ENCODE data around the gene ROBO1. TPM values are rescaled to one million over a fixed set of nuclear protein-coding genes. Genes with fewer than 3 reads are reported as not detected.

ROBO1 gene
- polyA plus RNA-seq, 3 donors = 86.9 to 107 (median 102) TPM

DNA sequence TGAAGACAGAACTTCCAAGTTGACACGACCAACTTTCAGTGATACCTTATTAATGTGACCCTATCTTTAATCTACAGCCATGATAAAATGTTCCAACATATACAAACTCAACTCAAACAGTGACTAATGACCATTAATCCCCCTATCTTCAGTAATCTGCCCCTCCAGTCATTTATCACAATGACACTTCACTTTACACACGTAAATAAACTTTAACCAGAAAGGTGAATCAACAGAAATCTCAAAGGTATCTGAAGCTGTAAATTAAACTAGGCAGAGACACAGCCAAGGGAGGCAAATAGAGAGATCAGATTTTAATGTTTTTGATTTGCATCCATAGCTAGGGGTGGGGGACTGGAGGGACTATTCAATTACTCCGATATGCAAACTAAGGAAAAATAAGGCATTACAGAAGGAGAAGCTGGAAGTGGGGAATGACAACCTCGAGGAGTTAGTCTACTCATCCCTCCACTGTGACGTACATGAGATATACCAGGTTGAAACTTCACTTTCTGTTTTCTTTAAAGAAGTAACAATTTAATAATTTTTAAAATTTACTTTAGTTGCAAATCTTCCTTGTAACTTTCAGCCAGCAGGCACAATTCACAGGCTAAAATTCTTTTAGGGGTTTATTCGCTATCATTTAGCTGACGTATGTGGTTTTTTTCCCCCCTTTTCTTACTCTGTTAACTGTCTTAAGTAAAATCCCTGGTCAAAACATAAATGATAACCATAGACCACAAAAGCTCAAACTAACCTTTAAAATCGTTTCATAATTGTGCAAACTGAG, 751.0 kb downstream of the ROBO1 start:
- DNase-seq = no peak

DNA sequence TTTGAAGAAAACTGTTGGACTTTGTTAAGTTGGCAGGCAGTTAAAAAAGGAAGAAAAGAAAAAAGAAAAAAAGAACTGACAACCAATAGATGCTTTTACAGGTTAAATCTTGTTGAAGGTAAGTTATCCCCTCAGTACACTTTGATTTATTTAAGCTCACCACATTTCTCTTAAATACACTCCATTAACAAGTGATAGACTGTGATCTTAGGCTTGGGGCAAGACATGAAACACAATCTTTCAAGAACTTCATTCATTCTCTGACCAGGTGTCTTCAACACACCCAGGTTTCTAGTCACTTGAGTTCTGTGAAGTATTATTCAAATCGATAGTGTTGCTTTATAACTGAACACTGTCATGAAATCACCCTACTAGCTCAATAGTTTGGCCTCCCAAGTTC, 751.9 kb downstream of the ROBO1 start:
- DNase-seq = no peak

DNA sequence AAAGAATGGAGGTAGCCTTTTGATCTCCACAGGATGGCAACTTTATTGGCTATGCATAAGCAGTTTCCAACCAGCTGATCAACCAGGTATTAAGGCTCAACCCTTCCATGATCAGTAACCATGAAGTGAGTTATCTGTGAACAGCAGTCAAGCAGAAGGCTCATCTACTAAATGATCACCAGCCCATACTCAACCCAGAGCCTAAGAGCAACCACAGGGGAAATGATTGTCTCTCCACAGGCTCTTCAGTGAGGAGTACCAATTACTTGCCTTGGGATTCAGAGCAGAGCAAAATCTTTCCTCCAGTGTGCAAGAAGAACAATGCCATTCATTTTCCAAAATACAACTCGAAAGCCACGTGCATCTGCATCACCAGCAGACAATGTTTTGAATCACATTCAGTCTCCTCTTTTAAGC, 754.8 kb downstream of the ROBO1 start:
- DNase-seq = no peak

DNA sequence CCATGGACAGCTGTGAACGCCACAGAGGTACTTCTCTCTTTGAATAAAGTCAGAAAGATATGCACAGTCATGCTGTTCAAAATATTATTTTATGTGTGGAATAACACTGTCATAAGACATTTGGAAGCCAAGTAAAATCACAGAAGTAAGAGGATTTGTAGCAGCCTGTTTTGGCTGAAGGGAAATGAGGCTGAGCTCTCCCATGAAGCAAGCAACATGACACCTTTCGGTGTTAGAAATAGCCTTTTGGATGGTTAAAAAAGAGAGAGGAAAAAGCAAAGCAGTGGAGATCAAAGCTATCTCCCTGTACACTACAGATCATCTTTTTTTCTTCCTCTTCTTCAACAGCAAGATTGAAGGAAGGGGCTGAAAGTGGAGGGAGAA, 755.3 kb downstream of the ROBO1 start:
- no peak for DNase-seq

DNA sequence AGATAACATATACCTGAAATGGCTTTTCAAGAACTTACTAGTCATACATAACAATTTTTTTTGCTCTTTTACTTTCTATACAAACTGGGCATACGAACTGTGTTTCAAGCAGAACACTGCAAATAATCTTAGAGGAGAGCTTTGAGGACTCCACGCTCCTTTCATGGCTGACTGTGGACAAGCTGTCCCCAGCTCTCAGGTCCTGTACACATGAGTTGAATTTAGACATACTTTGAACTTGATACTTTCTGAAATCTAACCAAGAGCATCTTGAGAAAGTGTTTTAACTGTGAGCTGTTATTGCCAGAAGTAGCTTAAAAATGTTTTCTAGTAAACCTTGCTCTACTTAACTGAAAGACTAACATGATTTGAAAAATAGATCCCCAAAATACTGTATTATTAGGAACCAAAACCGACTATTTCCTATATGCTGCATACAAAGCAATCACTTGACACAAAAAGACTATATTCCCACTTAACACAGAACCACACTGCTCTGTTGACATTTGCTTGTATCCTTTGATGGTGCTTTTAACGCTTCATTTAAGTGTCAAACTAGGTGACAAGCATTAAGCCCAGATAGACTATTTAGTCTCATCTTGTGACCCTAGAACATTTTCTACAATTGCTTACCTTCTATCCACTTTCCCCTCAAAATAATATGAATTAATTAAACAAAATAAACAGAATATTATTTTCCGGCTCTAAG, 755.8 kb downstream of the ROBO1 start:
- DNase-seq = no peak

DNA sequence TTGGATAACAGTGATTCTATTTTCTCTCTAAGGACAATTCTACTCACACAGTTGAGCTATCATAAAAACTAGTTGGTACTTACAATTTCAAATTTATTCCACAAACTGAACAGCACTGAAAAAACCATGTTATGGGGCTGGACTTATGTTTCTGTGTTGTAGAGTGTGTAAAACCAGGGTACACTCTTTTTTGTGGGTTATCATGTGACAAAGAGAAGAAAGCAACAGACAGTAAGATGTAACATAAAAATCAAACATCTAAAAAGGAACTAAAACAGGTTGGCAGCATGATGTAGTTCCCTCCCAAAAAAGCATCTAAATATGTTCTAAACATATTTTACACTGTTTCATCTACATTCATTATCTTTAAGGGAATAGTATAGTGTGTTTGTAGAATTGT, 757.9 kb downstream of the ROBO1 start:
- DNase-seq = no peak

DNA sequence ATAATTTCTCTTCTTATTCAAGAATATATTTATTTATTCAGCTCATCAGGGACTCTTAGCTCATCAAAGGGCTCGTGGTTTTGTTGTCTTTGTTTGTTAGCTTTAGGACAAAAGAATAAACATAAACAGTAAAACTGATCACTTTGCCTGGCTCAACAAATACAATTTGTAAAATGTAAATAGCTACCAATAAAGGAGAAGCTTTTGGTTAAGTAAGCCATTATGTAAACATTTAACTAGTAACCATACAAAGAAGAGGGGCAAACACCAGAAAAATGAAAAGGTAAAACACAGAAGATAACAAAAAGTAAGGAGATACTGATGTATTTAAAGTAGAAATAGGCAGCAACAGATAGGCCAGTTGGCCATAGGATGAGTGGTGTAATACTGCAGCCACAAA, 761.7 kb downstream of the ROBO1 start:
- DNase-seq = no peak

DNA sequence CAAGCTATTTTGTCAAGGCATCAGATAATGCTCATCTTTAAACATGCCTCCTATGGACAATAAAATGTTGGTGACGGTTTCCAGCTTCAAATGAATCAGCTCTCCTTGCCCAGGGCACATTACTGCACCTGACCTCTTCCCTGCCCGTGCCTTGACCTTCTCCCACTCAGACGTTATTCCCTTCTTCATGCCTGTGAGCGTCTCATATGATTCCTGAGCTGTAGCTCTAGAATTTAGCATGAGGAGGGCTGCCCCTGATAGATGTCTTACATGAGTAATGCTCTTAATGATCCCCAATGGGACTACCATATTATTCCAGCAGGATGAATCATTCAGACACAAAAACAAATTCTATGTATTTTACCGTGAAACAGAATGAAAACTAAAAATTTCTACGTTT, 762.7 kb downstream of the ROBO1 start:
- no peak for DNase-seq

DNA sequence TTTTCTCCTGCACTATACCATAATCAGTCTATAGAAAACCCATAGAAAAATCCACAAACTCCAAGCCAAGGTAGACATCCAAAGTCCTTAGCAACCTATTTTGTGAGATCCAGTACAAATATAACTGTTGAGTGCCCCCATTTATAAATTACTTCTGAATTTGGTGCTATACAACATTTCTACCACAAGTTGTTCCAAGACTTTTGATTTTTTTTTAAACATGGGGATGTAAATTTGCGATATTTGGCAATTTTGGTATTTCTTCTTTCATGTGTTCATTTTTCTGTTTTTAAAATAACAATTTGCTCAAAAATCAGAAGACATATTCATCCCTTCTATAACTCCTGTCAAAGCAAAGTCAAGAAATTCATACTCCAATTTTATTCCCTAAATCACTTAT, 763.8 kb downstream of the ROBO1 start:
- DNase-seq = no peak

DNA sequence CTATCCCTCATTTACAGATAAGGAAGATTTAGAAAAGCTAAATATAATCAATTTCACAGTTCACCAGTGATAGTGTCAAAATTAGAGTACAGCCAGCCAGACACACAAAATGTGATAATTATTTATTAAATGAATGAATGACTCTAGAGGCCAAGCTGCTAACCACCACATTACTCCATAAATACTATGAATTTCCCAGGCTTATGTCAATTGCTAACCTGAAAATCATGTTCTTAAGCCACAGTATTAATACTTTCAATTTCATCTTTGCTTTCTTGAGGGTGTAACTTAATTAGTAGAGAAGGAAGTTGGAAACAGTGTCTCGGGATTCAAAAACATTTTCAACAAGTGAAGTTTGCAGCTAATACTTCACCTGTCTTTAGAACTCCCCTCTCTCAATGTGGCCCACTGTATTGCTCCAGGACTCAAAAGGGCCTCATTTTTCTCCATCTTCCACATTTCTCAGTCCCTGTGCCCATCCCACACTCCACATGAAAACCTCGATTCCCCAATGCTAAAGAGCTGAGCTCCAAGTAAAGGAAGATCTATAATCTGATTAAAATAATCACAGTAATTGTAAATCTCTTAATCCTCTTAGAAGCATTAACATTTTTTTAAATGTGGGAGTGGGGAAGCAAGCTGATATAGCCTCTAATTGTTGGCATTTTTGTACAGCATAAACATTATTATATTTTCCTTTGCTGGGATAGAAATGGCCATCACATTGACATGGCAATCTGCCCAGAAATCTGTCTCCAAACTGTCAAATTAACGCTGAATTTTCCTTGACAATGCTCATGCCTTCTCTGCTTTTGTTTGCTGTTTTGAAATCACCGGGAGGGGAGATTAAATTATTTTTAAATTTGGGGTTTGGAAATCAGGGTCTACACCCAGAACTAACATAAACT, 765.1 kb downstream of the ROBO1 start:
- DNase-seq = no peak

DNA sequence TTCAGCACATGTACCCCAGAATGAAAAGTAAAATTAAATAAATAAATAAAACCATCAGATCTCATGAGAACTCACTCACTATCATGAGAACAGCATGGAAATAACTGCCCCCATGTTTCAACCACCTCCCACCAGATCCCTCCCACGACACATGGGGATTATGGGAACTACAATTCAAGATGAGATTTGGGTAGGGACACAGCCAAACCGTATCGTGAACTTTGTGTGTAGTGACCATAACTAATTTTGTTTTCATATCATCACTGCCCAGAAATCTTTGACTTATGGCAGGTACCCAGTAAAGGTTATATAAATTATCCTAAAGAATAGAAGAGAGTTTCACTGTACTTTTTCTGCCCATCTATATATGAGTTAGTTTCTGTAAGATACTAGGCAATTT, 766.5 kb downstream of the ROBO1 start:
- no peak for DNase-seq

DNA sequence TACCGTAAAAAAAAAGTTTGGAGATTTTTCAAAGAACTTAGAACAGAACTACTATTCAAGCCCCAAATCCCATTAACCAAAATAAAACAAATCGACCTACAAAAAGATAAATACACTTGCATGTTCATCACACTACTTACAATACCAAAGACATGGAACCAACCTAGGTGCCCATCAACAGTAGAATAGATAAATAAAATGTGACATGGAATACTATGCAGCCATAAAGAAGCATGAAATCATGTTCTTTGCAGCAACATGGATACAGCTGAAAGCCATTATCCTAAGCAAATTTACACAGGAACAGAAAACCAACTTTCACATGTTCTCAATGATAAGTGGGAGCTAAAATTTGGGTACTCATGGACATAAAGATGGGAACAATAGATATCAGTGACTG, 768.7 kb downstream of the ROBO1 start:
- no peak for DNase-seq

DNA sequence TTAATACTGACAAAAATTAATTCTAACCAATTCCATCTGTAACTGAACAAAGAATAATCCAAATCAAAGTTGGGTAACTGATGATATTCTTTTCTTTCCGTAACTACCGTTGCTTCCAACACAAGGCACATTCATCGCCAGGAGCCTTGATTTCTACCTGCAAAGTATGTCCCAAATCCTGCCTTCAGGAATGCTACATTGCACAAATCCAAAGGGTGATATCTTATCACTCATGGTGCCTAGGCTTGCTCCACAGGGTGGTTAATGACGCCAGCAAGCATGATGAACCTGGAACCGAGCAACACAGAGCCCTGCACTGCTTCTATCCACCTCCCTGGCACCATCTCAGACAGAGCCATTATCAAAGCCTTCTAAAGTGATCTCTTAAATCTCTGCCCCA, 772.7 kb downstream of the ROBO1 start:
- DNase-seq = no peak

DNA sequence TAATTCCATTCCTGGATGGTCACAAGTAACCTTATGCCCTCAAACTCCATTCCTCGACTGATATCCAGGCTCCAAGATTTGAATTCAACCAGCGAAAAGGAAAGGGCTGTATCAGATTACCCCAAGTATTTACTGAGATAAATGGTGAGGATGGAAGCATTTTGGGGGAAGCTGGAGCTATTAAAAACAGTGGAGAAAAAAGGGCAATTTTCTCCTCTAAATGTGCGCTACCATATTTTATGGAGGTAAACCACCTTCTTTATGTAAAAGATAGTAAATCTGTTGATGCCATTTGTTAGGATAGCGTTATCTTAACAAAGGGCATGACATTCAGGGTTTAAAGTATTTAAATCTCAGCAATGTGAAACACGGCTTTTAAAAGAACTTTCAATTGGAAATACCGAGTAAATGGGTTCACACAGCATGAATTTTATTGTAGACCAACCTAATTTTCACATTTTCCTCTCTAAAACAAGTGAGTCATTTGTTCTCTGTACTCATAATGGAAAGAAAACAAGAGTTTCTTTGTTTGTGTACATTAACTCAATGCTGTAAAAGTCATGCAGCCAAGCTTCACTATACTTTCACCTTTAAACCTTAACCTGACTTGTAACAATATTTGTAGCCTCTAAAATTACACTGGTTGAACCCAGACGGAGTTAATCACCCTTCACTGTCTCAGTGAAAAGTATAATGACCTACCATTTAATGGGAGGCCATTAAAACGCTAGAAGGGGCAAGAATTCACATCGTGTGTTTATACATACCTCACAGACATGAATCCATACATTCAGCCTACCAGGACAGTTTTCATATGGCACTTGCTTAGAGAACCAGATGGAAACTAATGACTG, 773.4 kb downstream of the ROBO1 start:
- peak; percentile 77 for DNase-seq

DNA sequence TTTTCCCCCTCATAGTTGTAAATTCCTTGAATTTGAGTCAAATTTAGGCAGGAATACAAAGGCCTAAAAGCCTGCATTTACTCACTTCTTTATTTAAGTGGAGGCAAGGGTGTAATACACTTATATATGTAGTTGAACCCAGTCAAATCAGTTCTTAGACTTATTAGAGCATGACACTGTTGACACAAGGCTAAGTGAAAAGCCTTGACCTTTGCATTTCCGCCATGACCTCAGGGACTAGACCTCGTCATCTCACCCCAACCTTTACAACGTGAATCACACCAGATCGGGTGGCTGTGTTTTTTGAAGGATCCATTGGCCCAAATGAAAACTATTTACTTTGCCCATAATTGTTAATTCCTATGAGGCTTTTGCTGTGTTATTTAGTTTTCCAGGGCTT, 774.4 kb downstream of the ROBO1 start:
- no peak for DNase-seq

DNA sequence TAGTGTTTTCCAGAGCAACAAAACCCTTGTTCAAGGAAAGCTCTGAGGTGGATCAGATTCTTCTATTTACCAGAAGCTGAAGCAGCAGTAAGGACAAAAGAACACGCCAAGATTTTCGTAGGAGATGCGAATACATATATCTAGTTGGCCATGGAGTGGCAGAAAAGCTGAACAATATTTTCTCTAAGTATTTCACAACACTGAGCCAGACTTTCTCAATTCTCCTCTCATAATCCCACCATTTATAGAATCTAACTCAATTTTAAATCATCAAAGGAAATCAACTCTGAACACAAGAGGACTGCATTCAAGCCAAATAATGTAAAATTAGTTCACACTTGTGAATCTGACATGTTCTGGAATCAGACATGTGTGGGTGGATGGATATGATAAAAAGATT, 775.0 kb downstream of the ROBO1 start:
- DNase-seq = no peak

DNA sequence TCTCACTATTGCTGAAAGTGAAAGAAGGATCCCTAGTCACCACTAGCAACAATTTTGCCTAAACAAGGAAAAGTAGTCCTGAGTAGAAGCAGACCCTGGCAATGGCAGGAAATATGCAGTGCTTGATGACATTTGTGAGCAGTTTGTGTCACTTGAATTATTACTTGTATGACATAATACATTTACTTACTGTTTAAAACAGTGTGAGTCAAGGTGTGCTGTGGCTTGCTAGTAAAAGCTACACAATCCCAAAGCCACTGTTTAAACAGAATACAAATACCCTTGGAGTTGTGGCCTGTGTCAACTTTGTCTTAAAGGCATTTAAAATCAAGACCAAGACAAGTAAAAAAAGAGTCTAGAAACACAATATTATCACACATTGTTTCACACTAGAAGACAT, 775.4 kb downstream of the ROBO1 start:
- DNase-seq = no peak

DNA sequence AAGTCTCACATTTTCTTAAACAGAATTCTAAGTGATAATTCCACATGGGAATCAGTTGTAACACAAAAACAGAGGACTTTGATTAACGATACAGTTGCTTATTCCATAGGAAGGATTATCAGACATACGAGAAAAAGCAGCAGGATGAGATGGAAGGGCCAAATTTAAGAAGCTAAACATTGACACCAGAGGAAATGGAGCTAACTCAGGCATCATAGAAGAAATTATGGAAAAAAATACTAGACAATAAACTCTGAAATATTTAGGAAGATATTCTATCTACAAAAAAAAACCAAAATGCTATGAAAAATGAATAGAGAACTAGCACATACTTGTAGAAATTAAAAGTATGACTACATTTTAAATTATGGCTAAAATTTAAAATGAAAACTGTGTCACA, 776.1 kb downstream of the ROBO1 start:
- DNase-seq = no peak

DNA sequence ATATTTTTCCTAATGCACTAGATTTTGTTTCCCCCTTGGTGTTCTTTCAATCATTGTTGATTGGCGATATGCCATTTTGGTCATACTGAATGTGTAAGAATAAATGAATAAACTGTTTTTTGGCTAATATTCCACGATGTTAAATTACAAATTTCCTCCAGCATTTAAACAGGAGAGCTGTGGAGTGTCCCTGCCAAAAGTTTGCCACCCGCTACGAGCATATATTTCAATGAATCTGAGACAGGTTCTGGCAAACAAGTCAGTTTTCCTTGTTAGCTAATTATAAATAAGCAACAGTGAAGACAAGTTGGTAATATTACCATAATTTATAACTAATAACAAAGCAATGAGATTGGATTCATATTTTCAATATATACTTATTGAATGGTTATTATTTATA, 777.6 kb downstream of the ROBO1 start:
- no peak for DNase-seq

DNA sequence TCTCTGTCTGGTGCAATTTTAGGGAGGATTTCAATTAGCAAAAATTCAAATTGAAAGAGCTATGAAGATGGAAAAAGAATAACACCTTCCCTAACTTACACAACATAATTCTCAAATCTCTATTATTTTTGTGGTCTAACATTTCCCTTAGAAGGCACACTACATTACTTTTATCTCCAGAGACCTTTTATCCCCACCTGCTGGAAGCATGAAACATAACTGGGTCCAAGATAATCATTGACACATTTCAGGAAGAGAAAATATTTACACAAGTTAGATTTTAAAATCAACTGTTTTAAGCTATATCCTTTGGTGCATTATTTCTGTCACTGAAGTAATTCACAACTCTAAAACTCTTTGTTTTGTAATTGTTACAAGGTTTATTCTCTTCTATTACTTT, 779.5 kb downstream of the ROBO1 start:
- no peak for DNase-seq

DNA sequence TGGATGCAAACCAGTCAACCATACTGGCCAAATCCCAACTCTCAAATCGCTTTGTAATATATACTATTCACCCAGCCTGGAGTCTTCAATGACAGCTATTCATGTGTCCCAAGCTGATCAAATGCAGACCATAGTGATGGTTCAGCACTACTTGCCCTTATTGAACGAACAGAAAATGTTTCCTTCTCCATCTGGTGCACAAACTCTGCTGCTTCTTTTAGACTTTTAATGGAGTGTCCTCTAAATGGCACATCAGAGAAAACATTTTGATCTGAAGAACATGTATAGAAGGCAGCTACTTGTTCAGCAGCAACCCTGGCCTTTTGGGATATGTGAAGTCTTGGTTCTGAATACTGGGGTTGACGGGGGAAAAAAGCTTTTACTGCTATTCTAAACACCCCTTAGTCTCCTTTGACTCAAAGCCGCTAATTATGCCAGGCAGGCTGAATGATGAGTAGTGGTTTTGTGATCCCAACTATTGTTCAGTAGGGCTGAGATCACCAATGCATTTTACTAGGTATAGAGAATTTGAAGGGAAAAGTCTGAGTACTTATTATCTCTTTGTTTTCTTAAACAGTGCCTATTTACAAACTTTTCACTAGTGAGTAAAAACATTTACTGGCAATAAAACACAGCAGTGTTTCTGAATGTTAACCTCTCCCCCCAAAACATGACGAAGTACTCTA, 781.2 kb downstream of the ROBO1 start:
- no peak for DNase-seq

Data from renal pelvis (tissue), 4 donors.